VCaP (cell line): ENCODE measurements around the gene MMP24.

Source experiments
- H3K27ac ChIP-seq: fragments of 450-650 bp; 2 replicates; pipeline ENCODE4 v1.5.1; 2017
- TF ChIP-seq, protein P1 (sequence below): fragments of 450-650 bp; conservative IDR thresholded peaks from 2 replicates; pipeline ENCODE4 v1.5.1; 2017; ENCODE audit warnings: mild to moderate bottlenecking, moderate library complexity

Gene MMP24

DNA sequence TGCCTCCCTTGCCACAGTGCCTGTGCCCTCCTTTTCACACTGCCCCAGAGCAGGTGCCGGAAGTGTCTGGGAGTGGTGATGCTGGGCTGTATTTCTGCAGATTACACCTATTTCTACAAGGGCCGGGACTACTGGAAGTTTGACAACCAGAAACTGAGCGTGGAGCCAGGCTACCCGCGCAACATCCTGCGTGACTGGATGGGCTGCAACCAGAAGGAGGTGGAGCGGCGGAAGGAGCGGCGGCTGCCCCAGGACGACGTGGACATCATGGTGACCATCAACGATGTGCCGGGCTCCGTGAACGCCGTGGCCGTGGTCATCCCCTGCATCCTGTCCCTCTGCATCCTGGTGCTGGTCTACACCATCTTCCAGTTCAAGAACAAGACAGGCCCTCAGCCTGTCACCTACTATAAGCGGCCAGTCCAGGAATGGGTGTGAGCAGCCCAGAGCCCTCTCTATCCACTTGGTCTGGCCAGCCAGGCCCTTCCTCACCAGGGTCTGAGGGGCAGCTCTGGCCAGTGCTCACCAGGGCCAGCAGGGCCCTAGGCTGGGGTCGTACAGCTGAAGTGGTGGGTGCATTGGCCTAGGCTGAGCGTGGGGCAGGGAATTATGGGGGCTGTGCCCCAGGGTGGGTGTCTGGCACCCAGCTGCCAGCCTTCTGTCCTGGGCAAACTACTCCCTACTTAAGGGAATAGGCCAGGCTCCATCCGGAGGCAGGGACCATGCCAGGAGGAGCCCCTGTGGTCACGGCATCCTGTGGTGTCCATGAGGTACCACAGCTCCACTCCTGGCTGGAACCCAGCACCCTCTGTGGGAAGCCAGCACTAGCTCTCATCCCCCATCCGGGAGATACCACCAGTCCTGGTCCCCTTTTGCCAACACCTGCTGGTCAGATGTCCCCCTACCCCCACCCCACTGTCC is 47.9 kb downstream of the MMP24 start:
- TF ChIP-seq, protein P1, sequence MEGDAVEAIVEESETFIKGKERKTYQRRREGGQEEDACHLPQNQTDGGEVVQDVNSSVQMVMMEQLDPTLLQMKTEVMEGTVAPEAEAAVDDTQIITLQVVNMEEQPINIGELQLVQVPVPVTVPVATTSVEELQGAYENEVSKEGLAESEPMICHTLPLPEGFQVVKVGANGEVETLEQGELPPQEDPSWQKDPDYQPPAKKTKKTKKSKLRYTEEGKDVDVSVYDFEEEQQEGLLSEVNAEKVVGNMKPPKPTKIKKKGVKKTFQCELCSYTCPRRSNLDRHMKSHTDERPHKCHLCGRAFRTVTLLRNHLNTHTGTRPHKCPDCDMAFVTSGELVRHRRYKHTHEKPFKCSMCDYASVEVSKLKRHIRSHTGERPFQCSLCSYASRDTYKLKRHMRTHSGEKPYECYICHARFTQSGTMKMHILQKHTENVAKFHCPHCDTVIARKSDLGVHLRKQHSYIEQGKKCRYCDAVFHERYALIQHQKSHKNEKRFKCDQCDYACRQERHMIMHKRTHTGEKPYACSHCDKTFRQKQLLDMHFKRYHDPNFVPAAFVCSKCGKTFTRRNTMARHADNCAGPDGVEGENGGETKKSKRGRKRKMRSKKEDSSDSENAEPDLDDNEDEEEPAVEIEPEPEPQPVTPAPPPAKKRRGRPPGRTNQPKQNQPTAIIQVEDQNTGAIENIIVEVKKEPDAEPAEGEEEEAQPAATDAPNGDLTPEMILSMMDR: no peak
- no peak overlapping the region for H3K27ac ChIP-seq

- no peak overlapping the region for H3K27ac ChIP-seq
- TF ChIP-seq, protein P1: no peak
Measured at GRCh38 chr20:35275741-35276251, 49.3 kb downstream of the MMP24 start.

DNA sequence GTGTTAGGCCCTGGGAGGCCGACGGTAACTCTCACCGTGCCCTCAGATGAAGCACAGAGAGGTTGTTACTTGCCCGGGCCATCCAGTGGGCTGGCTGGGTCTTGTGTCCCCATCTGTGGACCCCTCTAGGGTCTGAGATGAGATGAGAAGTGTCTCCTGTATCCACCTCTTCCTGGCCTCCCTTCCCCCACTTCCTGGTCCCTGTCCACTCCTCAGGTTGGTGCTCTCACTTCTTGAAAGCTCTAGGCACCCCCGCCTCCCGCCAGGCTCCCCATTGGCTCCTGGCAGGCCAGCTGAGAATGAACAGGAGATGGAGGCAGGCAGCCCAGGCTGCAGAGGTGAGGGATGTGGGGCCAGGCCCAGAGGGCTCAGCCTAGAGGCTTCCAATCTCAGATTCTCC is 49.9 kb downstream of the MMP24 start:
- TF ChIP-seq, protein P1: no peak
- H3K27ac ChIP-seq: peak overlapping the region; percentile 89

GRCh38 chr20:35277127-35277526 is 50.6 kb downstream of the MMP24 start:
- TF ChIP-seq, protein P1: no peak
- peak overlapping the region; percentile 89 for H3K27ac ChIP-seq

GRCh38 chr20:35277531-35278395 is 51.3 kb downstream of the MMP24 start, which contains the start of gene MMP24OS:
Gene MMP24OS, minus strand, starts transcription at chr20:35278122. Its CDS starts 193 bp downstream, at chr20:35277929.
- TF ChIP-seq, protein P1: peak; percentile 58
- peak within 1 kb of the TSS; percentile 89 for H3K27ac ChIP-seq

GRCh38 chr20:35279040-35279439 is 52.5 kb downstream of the MMP24 start:
- TF ChIP-seq, protein P1: no peak

More at GRCh38 chr20:35279040-35279439, 52.5 kb downstream of the MMP24 start:
- H3K27ac ChIP-seq: peak overlapping the region; percentile 89
